A549 treated with ZK216348 at 1 μM for 4 hours (cell line): ENCODE data around the gene INTS1. TPM values are rescaled to one million over a fixed set of nuclear protein-coding genes. Genes with fewer than 3 reads are reported as not detected.

Experiments
- total RNA-seq: library from RNA; stranded (reverse); fragments of 200-300 nt; extraction: Qiagen RNA extraction; gene quantifications from 5 replicates; pipeline ENCODE4 v1.2.3, GENCODE V29; 2022; ENCODE audit warnings: low read depth

The INTS1 gene, protein sequence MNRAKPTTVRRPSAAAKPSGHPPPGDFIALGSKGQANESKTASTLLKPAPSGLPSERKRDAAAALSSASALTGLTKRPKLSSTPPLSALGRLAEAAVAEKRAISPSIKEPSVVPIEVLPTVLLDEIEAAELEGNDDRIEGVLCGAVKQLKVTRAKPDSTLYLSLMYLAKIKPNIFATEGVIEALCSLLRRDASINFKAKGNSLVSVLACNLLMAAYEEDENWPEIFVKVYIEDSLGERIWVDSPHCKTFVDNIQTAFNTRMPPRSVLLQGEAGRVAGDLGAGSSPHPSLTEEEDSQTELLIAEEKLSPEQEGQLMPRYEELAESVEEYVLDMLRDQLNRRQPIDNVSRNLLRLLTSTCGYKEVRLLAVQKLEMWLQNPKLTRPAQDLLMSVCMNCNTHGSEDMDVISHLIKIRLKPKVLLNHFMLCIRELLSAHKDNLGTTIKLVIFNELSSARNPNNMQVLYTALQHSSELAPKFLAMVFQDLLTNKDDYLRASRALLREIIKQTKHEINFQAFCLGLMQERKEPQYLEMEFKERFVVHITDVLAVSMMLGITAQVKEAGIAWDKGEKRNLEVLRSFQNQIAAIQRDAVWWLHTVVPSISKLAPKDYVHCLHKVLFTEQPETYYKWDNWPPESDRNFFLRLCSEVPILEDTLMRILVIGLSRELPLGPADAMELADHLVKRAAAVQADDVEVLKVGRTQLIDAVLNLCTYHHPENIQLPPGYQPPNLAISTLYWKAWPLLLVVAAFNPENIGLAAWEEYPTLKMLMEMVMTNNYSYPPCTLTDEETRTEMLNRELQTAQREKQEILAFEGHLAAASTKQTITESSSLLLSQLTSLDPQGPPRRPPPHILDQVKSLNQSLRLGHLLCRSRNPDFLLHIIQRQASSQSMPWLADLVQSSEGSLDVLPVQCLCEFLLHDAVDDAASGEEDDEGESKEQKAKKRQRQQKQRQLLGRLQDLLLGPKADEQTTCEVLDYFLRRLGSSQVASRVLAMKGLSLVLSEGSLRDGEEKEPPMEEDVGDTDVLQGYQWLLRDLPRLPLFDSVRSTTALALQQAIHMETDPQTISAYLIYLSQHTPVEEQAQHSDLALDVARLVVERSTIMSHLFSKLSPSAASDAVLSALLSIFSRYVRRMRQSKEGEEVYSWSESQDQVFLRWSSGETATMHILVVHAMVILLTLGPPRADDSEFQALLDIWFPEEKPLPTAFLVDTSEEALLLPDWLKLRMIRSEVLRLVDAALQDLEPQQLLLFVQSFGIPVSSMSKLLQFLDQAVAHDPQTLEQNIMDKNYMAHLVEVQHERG (N-terminal part only)
- total RNA-seq, result 29.4 to 69.3 TPM (median 63.7 TPM) in 5 replicates

GRCh38 chr7:1503816-1504775 lies at the start of gene INTS1:
Gene INTS1 (minus strand): TSS chr7:1504389. CDS start chr7:1503960, 429 bp downstream.

GRCh38 chr7:1458683-1459511 lies 45.3 kb downstream of the INTS1 start, which contains the start of gene MICALL2:
Gene MICALL2 (minus strand): TSS chr7:1459470. CDS start chr7:1459326, 144 bp downstream.

Other genes with a start within 250 kb of the INTS1 start
- gene MICALL2, start 44.9 kb downstream of the INTS1 start, total RNA-seq, result 13.3 to 32.4 TPM (median 28.5 TPM) in 5 replicates
- gene MAFK, start 26.3 kb upstream of the INTS1 start, total RNA-seq, result 32.3 to 89.3 TPM (median 80.6 TPM) in 5 replicates
- gene TMEM184A, start 51.8 kb upstream of the INTS1 start, total RNA-seq, result 6.8 to 14.2 TPM (median 11.3 TPM) in 5 replicates
- 65.9 to 113 TPM (median 104 TPM) in 5 replicates for gene PSMG3, start 65.6 kb upstream of the INTS1 start, total RNA-seq
- 0.32 to 0.47 TPM (median 0.38 TPM) in 5 replicates for gene ELFN1, start 165.9 kb upstream of the INTS1 start, total RNA-seq